Measurements from ENCODE around the gene PTPRM. TPM values are rescaled to one million over a fixed set of nuclear protein-coding genes. Genes with fewer than 3 reads are reported as not detected.
A peak's percentile ranks its signal among the peaks of the same experiment; 100 is the strongest.

Gene PTPRM
- total and polyA plus RNA-seq, 4 donors = 61.1 to 146 (median 87.5) TPM

DNA sequence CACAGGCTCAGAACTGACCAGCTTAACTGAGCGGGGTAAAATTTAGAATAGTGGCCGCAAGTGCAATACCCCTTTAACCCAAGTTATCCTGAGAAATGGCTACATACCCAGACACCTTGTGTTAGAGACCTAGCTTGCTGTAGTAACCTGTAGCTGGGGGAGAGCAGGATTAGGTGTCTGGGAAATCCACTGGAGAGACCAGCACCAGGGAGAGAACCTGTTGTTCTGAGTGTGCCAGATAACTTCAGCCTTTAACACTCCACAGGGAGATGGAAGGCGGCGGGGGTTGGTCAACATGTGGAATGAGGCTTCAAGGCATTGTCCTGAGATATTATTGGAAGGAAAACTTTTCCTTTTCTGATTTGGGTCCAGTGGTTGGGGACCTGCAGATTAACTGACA, 356.0 kb downstream of the PTPRM start:
- ATAC-seq (ENCODE audit: insufficient read depth, low FRiP score) = no peak
- Histone ChIP-seq H3K9me3 (ENCODE audit: control insufficient read depth in 4 of 4, insufficient read depth in 3 of 4, low read length in 3 of 4) (peaks cover 0 to 4% (median 0%) of the 10 kb centered on the region in 4 donors), H3K9ac (ENCODE audit: insufficient read depth in 1 of 2, low read length in 2 of 2) (no peak overlapping the region), H3K4me3 (no peak overlapping the region), H3K27me3 (ENCODE audit: control insufficient read depth in 3 of 3, insufficient read depth in 3 of 3, low read length in 2 of 3) (no peaks in the 10 kb centered on the region), H3K27ac (ENCODE audit: low read depth in 1 of 2, low read length in 1 of 2) (peak overlapping the region in 1 of 2 donors; percentile 40), H3K36me3 (ENCODE audit: control insufficient read depth in 4 of 4, insufficient read depth in 4 of 4, low read length in 4 of 4) (peaks cover 0 to 5% (median 1%) of the 10 kb centered on the region in 4 donors), H3K4me1 (ENCODE audit: control insufficient read depth in 5 of 5, insufficient read depth in 5 of 5, low read length in 5 of 5) (peaks cover 0 to 24% (median 0%) of the 10 kb centered on the region in 5 donors)
- WGBS, 2 donors = 96 to 98% methylated on average over 4 of the region's 4 CpGs
- no peak for DNase-seq
- no peak for TF ChIP-seq CTCF (IDR thresholded peaks at IDR 0.05; ENCODE audit: control extremely low read depth, extremely low read depth)

- TF ChIP-seq CTCF (IDR thresholded peaks at IDR 0.05; ENCODE audit: control extremely low read depth, extremely low read depth) = no peak
- Histone ChIP-seq H3K36me3 (ENCODE audit: control insufficient read depth in 4 of 4, insufficient read depth in 4 of 4, low read length in 4 of 4) (peaks cover 0 to 5% (median 1%) of the 10 kb centered on the region in 4 donors), H3K9me3 (ENCODE audit: control insufficient read depth in 4 of 4, insufficient read depth in 3 of 4, low read length in 3 of 4) (peaks cover 0 to 4% (median 0%) of the 10 kb centered on the region in 4 donors), H3K9ac (ENCODE audit: insufficient read depth in 1 of 2, low read length in 2 of 2) (no peak overlapping the region), H3K27me3 (ENCODE audit: control insufficient read depth in 3 of 3, insufficient read depth in 3 of 3, low read length in 2 of 3) (no peaks in the 10 kb centered on the region), H3K4me3 (no peak overlapping the region), H3K4me1 (ENCODE audit: control insufficient read depth in 5 of 5, insufficient read depth in 5 of 5, low read length in 5 of 5) (peaks cover 0 to 24% (median 0%) of the 10 kb centered on the region in 5 donors), H3K27ac (ENCODE audit: low read depth in 1 of 2, low read length in 1 of 2) (no peak overlapping the region)
- 79 to 93% methylated on average over 5 of the region's 5 CpGs for WGBS, 2 donors
- no peak for ATAC-seq (ENCODE audit: insufficient read depth, low FRiP score)
- DNase-seq = no peak
These were observed 357.5 kb downstream of the PTPRM start for GRCh38 chr18:7924616-7925015.

DNA sequence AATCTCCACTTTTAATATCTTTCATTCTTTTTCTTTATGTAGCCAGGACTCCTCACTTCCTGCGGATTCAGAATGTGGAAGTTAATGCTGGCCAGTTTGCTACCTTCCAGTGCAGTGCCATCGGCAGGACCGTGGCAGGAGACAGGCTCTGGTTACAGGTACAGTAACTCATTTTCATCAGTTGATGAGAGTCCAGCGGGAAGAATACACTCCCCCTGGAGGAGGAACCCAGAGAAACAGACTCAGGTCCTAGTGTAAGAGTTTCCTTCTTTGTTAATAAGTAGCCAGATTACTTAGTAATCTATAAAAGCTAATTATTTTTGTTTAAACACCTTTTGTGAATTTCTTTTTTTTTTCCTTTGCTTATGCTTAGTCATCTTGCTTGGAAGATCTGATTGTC, 359.4 kb downstream of the PTPRM start:
- no peak overlapping the region for H3K9ac ChIP-seq (ENCODE audit: insufficient read depth in 1 of 2, low read length in 2 of 2)
- WGBS, 2 donors = 61 to 76% methylated on average over 4 of the region's 4 CpGs
- no peaks in the 10 kb centered on the region for H3K9me3 ChIP-seq (ENCODE audit: control insufficient read depth in 4 of 4, insufficient read depth in 3 of 4, low read length in 3 of 4)
- H3K27me3 ChIP-seq (ENCODE audit: control insufficient read depth in 3 of 3, insufficient read depth in 3 of 3, low read length in 2 of 3) = no peaks in the 10 kb centered on the region
- no peak for ATAC-seq (ENCODE audit: insufficient read depth, low FRiP score)
- peaks cover 0 to 5% (median 1%) of the 10 kb centered on the region in 4 donors for H3K36me3 ChIP-seq (ENCODE audit: control insufficient read depth in 4 of 4, insufficient read depth in 4 of 4, low read length in 4 of 4)
- no peak for TF ChIP-seq CTCF (IDR thresholded peaks at IDR 0.05; ENCODE audit: control extremely low read depth, extremely low read depth)
- no peak overlapping the region for H3K4me3 ChIP-seq
- no peak overlapping the region for H3K27ac ChIP-seq (ENCODE audit: low read depth in 1 of 2, low read length in 1 of 2)
- H3K4me1 ChIP-seq (ENCODE audit: control insufficient read depth in 5 of 5, insufficient read depth in 5 of 5, low read length in 5 of 5) = peaks cover 0 to 24% (median 0%) of the 10 kb centered on the region in 5 donors
- DNase-seq = peak in 1 of 3 donors; percentile 21

DNA sequence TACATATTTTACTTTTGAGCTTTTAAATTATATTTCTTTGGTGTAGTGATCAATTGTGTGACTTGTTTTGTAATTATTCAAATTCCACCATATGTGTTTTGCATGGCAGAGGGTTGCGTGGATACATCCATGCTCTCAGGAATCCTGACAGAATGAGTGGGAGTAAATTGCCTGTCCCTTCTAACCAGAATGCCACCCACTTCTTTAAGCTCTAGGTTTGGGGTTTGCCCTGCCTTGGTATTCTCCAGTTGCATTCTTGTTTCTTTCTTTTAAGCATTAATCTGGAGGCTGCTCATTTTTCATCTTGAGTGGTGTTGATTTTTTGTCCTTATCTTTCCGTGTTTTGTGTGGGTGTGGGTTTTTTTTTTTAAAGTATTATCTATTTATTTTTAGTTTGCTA, 360.0 kb downstream of the PTPRM start:
- H3K4me1 ChIP-seq (ENCODE audit: control insufficient read depth in 5 of 5, insufficient read depth in 5 of 5, low read length in 5 of 5) = peaks cover 0 to 21% (median 0%) of the 10 kb centered on the region in 5 donors
- 58 to 80% methylated on average over 2 of the region's 2 CpGs for WGBS, 2 donors
- H3K27me3 ChIP-seq (ENCODE audit: control insufficient read depth in 3 of 3, insufficient read depth in 3 of 3, low read length in 2 of 3) = no peaks in the 10 kb centered on the region
- no peaks in the 10 kb centered on the region for H3K9me3 ChIP-seq (ENCODE audit: control insufficient read depth in 4 of 4, insufficient read depth in 3 of 4, low read length in 3 of 4)
- DNase-seq (no peak), ATAC-seq (ENCODE audit: insufficient read depth, low FRiP score) (no peak)
- no peak overlapping the region for H3K27ac ChIP-seq (ENCODE audit: low read depth in 1 of 2, low read length in 1 of 2)
- H3K4me3 ChIP-seq = no peak overlapping the region
- H3K36me3 ChIP-seq (ENCODE audit: control insufficient read depth in 4 of 4, insufficient read depth in 4 of 4, low read length in 4 of 4) = peaks cover 0 to 5% (median 1%) of the 10 kb centered on the region in 4 donors
- H3K9ac ChIP-seq (ENCODE audit: insufficient read depth in 1 of 2, low read length in 2 of 2) = no peak overlapping the region
- no peak for TF ChIP-seq CTCF (IDR thresholded peaks at IDR 0.05; ENCODE audit: control extremely low read depth, extremely low read depth)

Data from lung (tissue), 12 donors.